HG03575 (cell line): ENCODE data around the gene GPR62.
"Not testable (repeated sequence)": the region's sequence is repeated elsewhere in the genome, so short reads cannot be mapped to it uniquely, and the experiment has no call there.

Experiments
- ATAC-seq: cut with Tn5 transposase; IDR thresholded peaks from one replicate; pipeline ENCODE4 v1.9.1; 2021; ENCODE audit not compliant: unreplicated experiment, insufficient number of reproducible peaks, low FRiP score; ENCODE audit errors: extremely low read depth

Gene GPR62

GRCh38 chr3:51984269-51984647 lies 29.1 kb downstream of the GPR62 start:
- ATAC-seq, result no peak

GRCh38 chr3:51985063-51985462 lies 29.9 kb downstream of the GPR62 start:
- no peak for ATAC-seq

GRCh38 chr3:51986010-51986947 lies 31.1 kb downstream of the GPR62 start:
- no peak for ATAC-seq

- no peak for ATAC-seq
These were observed 32.4 kb downstream of the GPR62 start for GRCh38 chr3:51987568-51987967.

GRCh38 chr3:51988286-51989146 lies 33.3 kb downstream of the GPR62 start:
- no peak for ATAC-seq

GRCh38 chr3:51990501-51990971 lies 35.4 kb downstream of the GPR62 start:
- not testable (repeated sequence) for ATAC-seq

GRCh38 chr3:51992017-51992682 lies 37.0 kb downstream of the GPR62 start:
- no peak for ATAC-seq

- ATAC-seq, result not testable (repeated sequence)
These were observed 38.5 kb downstream of the GPR62 start for GRCh38 chr3:51993657-51994056.

GRCh38 chr3:51994530-51994929 lies 39.3 kb downstream of the GPR62 start:
- no peak for ATAC-seq

- ATAC-seq, result peak; percentile 56
These were observed 40.4 kb downstream of the GPR62 start, which contains the start of gene RPL29 for GRCh38 chr3:51995346-51996163. Gene RPL29, minus strand, starts transcription at chr3:51995895. Its CDS starts 434 bp downstream, at chr3:51995461.

- ATAC-seq, result no peak
These were observed 42.0 kb downstream of the GPR62 start for GRCh38 chr3:51997172-51997571.

- ATAC-seq, result no peak
These were observed 42.9 kb downstream of the GPR62 start for GRCh38 chr3:51997935-51998596.

- no peak for ATAC-seq
These were observed 43.6 kb downstream of the GPR62 start for GRCh38 chr3:51998774-51999173.

GRCh38 chr3:51999846-52000245 lies 44.7 kb downstream of the GPR62 start:
- ATAC-seq, result no peak

GRCh38 chr3:52001443-52001974 lies 46.3 kb downstream of the GPR62 start:
- no peak for ATAC-seq

GRCh38 chr3:52002748-52003147 lies 47.6 kb downstream of the GPR62 start:
- no peak for ATAC-seq

GRCh38 chr3:52004163-52004787 lies 49.1 kb downstream of the GPR62 start:
- ATAC-seq, result no peak
